GM13976 (cell line): ENCODE data around the gene ANKRD2.

Experiments
- DNase-seq: peaks from one replicate; pipeline ENCODE4 v3.0.0; 2012; ENCODE audit warnings: low spot score
- in situ Hi-C: fragments of 300-500 bp; cut with MboI; formaldehyde crosslinking; loops from one replicate; pipeline ENCODE4 v1.12.0; 2022; ENCODE audit warnings: low sequenced_read_pairs, mixed read lengths, inconsistent platforms; ENCODE audit not compliant: unreplicated experiment
- TF ChIP-seq, protein P1 (sequence below): IDR thresholded peaks from 2 replicates; pipeline ENCODE4 v1.5.1; 2012; ENCODE audit warnings: borderline replicate concordance, mild to moderate bottlenecking; ENCODE audit not compliant: insufficient read depth; ENCODE audit errors: extremely low read depth, missing control alignments, control extremely low read depth

ANKRD2 gene

GRCh38 chr10:97582169-97582568, 9.6 kb downstream of the ANKRD2 start:
- no peak for DNase-seq
- in situ Hi-C loops: no loop called here
- TF ChIP-seq, protein P1, sequence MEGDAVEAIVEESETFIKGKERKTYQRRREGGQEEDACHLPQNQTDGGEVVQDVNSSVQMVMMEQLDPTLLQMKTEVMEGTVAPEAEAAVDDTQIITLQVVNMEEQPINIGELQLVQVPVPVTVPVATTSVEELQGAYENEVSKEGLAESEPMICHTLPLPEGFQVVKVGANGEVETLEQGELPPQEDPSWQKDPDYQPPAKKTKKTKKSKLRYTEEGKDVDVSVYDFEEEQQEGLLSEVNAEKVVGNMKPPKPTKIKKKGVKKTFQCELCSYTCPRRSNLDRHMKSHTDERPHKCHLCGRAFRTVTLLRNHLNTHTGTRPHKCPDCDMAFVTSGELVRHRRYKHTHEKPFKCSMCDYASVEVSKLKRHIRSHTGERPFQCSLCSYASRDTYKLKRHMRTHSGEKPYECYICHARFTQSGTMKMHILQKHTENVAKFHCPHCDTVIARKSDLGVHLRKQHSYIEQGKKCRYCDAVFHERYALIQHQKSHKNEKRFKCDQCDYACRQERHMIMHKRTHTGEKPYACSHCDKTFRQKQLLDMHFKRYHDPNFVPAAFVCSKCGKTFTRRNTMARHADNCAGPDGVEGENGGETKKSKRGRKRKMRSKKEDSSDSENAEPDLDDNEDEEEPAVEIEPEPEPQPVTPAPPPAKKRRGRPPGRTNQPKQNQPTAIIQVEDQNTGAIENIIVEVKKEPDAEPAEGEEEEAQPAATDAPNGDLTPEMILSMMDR: no peak

DNA sequence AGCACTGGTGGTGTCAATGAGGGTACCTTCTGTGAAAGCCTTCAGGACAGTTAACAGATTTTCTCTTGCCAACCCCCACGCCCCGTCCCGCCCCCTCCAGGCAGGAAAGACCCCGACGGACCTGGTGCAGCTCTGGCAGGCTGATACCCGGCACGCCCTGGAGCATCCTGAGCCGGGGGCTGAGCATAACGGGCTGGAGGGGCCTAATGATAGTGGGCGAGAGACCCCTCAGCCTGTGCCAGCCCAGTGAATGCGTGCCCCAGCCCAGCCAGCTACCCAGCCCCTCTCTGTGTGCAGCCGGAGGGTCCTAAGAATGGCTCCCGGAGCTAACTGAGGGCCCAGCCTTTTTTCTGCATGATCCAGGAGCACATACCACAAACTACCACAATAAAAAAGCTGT, 10.9 kb downstream of the ANKRD2 start:
- TF ChIP-seq, protein P1: no peak
- in situ Hi-C loops: no loop called here
- no peak for DNase-seq

GRCh38 chr10:97584060-97584797, 11.7 kb downstream of the ANKRD2 start, which contains the start of gene HOGA1:
TSS of gene HOGA1 (plus strand) at chr10:97584389. CDS start at chr10:97584704, 315 bp downstream.
- DNase-seq: no peak
- TF ChIP-seq, protein P1: no peak
- in situ Hi-C loops: no loop called here

GRCh38 chr10:97584798-97585438, 12.3 kb downstream of the ANKRD2 start:
- no peak for DNase-seq
- TF ChIP-seq, protein P1: no peak
- in situ Hi-C loops: no loop called here

GRCh38 chr10:97585439-97585811, 12.8 kb downstream of the ANKRD2 start:
- TF ChIP-seq, protein P1: no peak
- no peak for DNase-seq
- in situ Hi-C loops: no loop called here

DNA sequence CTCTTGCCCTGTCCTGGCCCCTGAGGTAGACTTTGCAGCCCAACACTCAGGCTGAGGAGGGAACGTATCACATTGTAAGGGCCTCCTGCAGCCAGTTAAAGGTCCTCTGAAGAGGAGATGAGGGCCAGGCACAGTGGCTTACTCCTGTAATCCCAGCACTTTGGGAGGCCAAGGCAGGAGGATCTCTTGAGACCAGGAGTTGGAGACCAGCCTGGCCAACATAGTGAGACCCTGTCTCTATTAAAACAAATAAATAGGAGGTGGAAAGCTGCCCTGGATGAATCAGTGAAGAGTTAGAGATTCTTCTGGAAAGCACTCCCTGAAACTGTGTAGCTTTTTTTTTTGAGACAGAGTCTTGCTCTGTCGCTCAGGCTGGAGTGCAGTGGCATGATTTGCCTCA, 14.6 kb downstream of the ANKRD2 start:
- DNase-seq: no peak
- TF ChIP-seq, protein P1: no peak
- in situ Hi-C loops: no loop called here
